Naive B cell (primary cell): Measurements from ENCODE around the gene SUMO2. TPM values are rescaled to one million over a fixed set of nuclear protein-coding genes. Genes with fewer than 3 reads are reported as not detected.
"Not testable (repeated sequence)": the region's sequence is repeated elsewhere in the genome, so short reads cannot be mapped to it uniquely, and the experiment has no call there.

ENCODE experiments used
- ATAC-seq, 2 donors: fragments of 150-1000 bp; cut with Tn5 transposase; 2 replicates each; pipeline ENCODE4 v1.10.0; 2021; ENCODE audit warnings: low read depth in 2 of 2, mild to moderate bottlenecking in 2 of 2, moderate library complexity in 2 of 2
- DNase-seq: peaks from one replicate; pipeline ENCODE4 v3.0.0; 2022
- H3K27ac Mint-ChIP-seq, 6 donors: one replicate each; pipeline ENCODE4 v1.8.0; 2020 to 2022; ENCODE audit warnings: mild to moderate bottlenecking in 6 of 6, mixed read lengths in 6 of 6, moderate library complexity in 5 of 6, inconsistent platforms in 2 of 6
- H3K27me3 Mint-ChIP-seq, 3 donors: one replicate each; pipeline ENCODE4 v1.8.0; 2021 to 2022; ENCODE audit warnings: mixed read lengths in 3 of 3, mild to moderate bottlenecking in 1 of 3
- H3K36me3 Mint-ChIP-seq, 2 donors: one replicate each; pipeline ENCODE4 v1.8.0; 2020 to 2022; ENCODE audit warnings: mixed read lengths in 2 of 2, inconsistent platforms in 1 of 2, mild to moderate bottlenecking in 1 of 2
- H3K4me1 Mint-ChIP-seq, 3 donors: one replicate each; pipeline ENCODE4 v1.8.0; 2020 to 2022; ENCODE audit warnings: mixed read lengths in 3 of 3, inconsistent platforms in 1 of 3, mild to moderate bottlenecking in 1 of 3, moderate library complexity in 1 of 3
- H3K4me3 Mint-ChIP-seq, 8 donors: one replicate each; pipeline ENCODE4 v1.8.0; 2020 to 2022; ENCODE audit warnings: mild to moderate bottlenecking in 8 of 8, mixed read lengths in 8 of 8, moderate library complexity in 8 of 8, inconsistent platforms in 2 of 8
- H3K9me3 Mint-ChIP-seq, 7 donors: one replicate each; pipeline ENCODE4 v1.8.0; 2020 to 2022; ENCODE audit warnings: mixed read lengths in 7 of 7, mild to moderate bottlenecking in 5 of 7, inconsistent platforms in 2 of 7, moderate library complexity in 1 of 7
- polyA plus RNA-seq, 6 donors: library from polyadenylated mRNA; unstranded; fragments of 300-500 nt; fragmentation: Illumina TruSeq; gene quantifications; one replicate each; pipeline ENCODE4 v1.2.3, GENCODE V29; 2021; ENCODE audit warnings: low read depth in 6 of 6

SUMO2 gene
- polyA plus RNA-seq, 6 donors from 2014 or later, result 260 to 424 (median 363) TPM

DNA sequence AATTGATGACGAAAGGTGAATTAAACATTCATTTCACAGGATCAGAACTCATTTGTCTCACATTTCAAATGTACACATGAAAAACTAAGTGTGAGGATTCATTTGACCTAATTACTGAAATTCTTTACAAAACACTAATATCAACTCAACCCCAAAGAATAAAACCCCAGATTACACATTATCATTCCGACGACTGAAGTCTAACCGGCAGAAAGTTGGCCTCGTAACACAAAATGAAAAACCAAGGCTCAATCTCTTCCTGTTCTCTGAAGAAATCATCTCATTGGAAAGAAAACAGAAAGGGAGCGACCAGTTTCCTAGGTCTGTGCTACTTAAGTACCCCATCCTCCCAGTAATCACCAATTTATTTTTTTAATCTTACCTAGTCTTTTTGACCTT is 30.2 kb downstream of the SUMO2 start:
- Mint-ChIP-seq H3K4me3 (peak overlapping the region in 6 of 8 donors; percentile 87 to 95 (median 93)), H3K27me3 (no peaks in the 10 kb centered on the region), H3K27ac (no peak overlapping the region), H3K9me3 (no peaks in the 10 kb centered on the region), H3K4me1 (peaks cover 27 to 39% (median 32%) of the 10 kb centered on the region in 3 donors), H3K36me3 (no peaks in the 10 kb centered on the region)
- ATAC-seq (no peak), DNase-seq (no peak)

GRCh38 chr17:75151930-75152329 is 30.8 kb downstream of the SUMO2 start:
- Mint-ChIP-seq H3K4me3 (peak overlapping the region in 2 of 8 donors; percentile 35 to 87), H3K9me3 (no peaks in the 10 kb centered on the region), H3K27ac (peak overlapping the region in 1 of 6 donors; percentile 27), H3K4me1 (peaks cover 26 to 33% (median 32%) of the 10 kb centered on the region in 3 donors), H3K36me3 (peaks cover 2 to 6% of the 10 kb centered on the region in 2 donors), H3K27me3 (no peaks in the 10 kb centered on the region)
- DNase-seq (no peak), ATAC-seq (no peak)

DNA sequence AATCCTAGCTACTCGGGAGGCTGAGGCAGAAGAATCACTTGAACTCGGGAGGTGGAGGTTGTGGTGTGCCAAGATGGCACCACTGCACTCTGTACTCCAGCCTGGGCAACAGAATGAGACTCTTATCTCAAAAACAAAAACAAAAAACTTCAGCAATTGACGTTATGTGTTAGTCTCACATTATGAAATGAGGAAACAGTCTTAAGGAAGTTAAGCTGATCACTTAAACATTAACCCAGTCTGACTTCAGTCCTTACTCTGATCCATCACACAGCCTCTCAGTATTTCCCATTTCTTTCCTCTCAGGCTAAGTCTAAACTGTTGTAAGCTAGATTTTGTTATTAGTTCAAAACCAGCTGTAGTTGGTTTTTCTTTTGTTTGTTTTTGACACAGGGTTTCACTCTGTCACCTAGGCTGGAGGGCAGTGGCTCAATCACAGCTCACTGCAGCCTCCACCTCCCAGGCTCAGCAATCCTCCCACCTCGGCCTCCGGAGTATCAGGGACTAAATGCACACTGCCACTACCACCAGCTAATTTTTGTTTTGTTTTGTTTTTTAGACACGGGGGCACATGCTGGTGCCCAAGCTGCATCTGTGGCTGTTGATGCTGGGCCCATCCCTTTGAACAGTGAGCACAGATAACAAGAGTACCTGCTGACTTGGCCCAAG is 34.7 kb downstream of the SUMO2 start:
- DNase-seq, result no peak
- ATAC-seq, result peak in 1 of 2 donors; percentile 25
- H3K4me1 Mint-ChIP-seq, result peaks cover 9 to 18% (median 12%) of the 10 kb centered on the region in 3 donors
- peak overlapping the region in 1 of 6 donors; percentile 10 for H3K27ac Mint-ChIP-seq
- H3K36me3 Mint-ChIP-seq, result peaks cover 3 to 9% of the 10 kb centered on the region in 2 donors
- H3K9me3 Mint-ChIP-seq, result no peaks in the 10 kb centered on the region
- no peak overlapping the region for H3K4me3 Mint-ChIP-seq
- no peaks in the 10 kb centered on the region for H3K27me3 Mint-ChIP-seq

GRCh38 chr17:75146592-75146991 is 36.2 kb downstream of the SUMO2 start:
- peak overlapping the region in 1 of 6 donors; percentile 57 for H3K27ac Mint-ChIP-seq
- H3K36me3 Mint-ChIP-seq, result peaks cover 3 to 9% of the 10 kb centered on the region in 2 donors
- ATAC-seq (no peak), DNase-seq (no peak)
- H3K4me3 Mint-ChIP-seq, result no peak overlapping the region
- H3K4me1 Mint-ChIP-seq, result peaks cover 3 to 9% (median 4%) of the 10 kb centered on the region in 3 donors
- no peaks in the 10 kb centered on the region for H3K9me3 Mint-ChIP-seq
- H3K27me3 Mint-ChIP-seq, result no peaks in the 10 kb centered on the region

DNA sequence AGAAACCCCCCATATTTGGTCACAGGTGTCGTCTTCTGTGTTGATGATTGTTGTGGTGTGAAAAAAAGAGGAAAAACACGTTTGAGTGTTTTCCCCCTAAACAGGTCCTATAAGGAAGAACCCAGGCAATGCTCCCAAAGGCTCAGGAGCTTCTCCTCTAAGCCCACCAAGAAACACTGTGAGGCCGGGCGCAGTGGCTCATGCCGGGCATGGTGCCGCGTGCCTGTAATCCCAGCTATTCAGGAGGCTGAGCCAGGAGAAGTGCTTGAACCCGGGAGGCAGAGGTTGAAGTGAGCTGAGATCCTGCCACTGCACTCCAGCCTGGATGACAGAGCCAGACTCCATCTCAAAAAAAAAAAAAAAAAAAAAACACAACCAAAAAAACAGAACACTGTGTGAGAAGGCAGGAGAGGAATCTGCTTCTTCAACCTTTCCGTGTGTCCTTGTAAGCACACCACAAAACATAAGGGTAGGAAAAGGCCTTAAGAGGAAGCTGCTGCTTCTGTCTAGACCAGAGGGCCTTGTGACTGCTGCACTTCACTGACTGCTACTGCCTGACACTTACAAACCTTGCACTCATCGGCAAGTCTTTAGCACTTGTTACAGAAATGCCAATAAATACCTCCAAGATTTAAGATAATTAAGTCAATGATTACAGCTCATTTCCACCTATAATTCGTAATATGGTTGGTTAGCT is 37.8 kb downstream of the SUMO2 start:
- peak overlapping the region in 1 of 6 donors; percentile 35 for H3K27ac Mint-ChIP-seq
- no peak overlapping the region for H3K4me3 Mint-ChIP-seq
- no peaks in the 10 kb centered on the region for H3K9me3 Mint-ChIP-seq
- H3K27me3 Mint-ChIP-seq, result no peaks in the 10 kb centered on the region
- ATAC-seq (no peak), DNase-seq (no peak)
- H3K36me3 Mint-ChIP-seq, result peaks cover 3 to 9% of the 10 kb centered on the region in 2 donors
- H3K4me1 Mint-ChIP-seq, result peaks cover 11 to 22% (median 18%) of the 10 kb centered on the region in 3 donors

GRCh38 chr17:75142236-75142971 is 40.4 kb downstream of the SUMO2 start:
- H3K9me3 Mint-ChIP-seq, result no peaks in the 10 kb centered on the region
- ATAC-seq (no peak), DNase-seq (no peak)
- no peaks in the 10 kb centered on the region for H3K27me3 Mint-ChIP-seq
- H3K27ac Mint-ChIP-seq, result peak overlapping the region in 2 of 6 donors; percentile 47 to 51
- H3K4me1 Mint-ChIP-seq, result peaks cover 7 to 22% (median 18%) of the 10 kb centered on the region in 3 donors
- peak overlapping the region in 1 of 8 donors; percentile 30 for H3K4me3 Mint-ChIP-seq
- H3K36me3 Mint-ChIP-seq, result peaks cover 3 to 8% of the 10 kb centered on the region in 2 donors

GRCh38 chr17:75138519-75138918 is 44.2 kb downstream of the SUMO2 start:
- Mint-ChIP-seq H3K4me3 (no peak overlapping the region), H3K27ac (no peak overlapping the region), H3K36me3 (no peaks in the 10 kb centered on the region), H3K9me3 (no peaks in the 10 kb centered on the region), H3K27me3 (no peaks in the 10 kb centered on the region), H3K4me1 (peaks cover 7 to 24% (median 17%) of the 10 kb centered on the region in 3 donors)
- no peak for ATAC-seq
- DNase-seq, result no peak

GRCh38 chr17:75137762-75138161 is 45.0 kb downstream of the SUMO2 start:
- H3K27me3 Mint-ChIP-seq, H3K9me3 Mint-ChIP-seq, H3K4me3 Mint-ChIP-seq, ATAC-seq, DNase-seq, H3K36me3 Mint-ChIP-seq: not testable (repeated sequence)
- peak overlapping the region in 1 of 6 donors; percentile 78 for H3K27ac Mint-ChIP-seq
- peaks cover 7 to 26% (median 17%) of the 10 kb centered on the region in 3 donors for H3K4me1 Mint-ChIP-seq

DNA sequence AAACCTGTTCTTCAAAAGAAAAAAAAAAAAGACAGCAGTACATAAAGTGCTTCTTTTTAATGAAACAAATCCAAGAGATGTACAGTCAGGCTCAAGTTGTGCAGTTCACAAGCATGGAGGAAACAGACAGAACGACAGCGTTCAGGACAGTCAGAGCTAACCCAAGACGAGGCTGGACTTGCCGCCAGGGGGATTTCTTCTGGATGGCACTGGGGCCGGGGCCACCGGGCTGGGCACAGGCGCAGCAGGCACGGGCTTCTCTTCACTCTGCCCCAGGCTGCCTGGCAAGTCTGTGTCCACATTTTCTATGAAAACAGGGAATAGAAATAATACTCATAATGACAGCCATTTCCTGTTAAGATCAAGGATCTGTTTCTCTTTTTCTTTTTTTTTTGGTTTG is 46.8 kb downstream of the SUMO2 start:
- ATAC-seq (no peak), DNase-seq (no peak)
- Mint-ChIP-seq H3K27ac (peak overlapping the region in 3 of 6 donors; percentile 4 to 91 (median 84)), H3K27me3 (no peaks in the 10 kb centered on the region), H3K36me3 (no peaks in the 10 kb centered on the region), H3K4me3 (peak overlapping the region in 1 of 8 donors; percentile 52), H3K4me1 (peaks cover 5 to 27% (median 14%) of the 10 kb centered on the region in 3 donors), H3K9me3 (no peaks in the 10 kb centered on the region)

DNA sequence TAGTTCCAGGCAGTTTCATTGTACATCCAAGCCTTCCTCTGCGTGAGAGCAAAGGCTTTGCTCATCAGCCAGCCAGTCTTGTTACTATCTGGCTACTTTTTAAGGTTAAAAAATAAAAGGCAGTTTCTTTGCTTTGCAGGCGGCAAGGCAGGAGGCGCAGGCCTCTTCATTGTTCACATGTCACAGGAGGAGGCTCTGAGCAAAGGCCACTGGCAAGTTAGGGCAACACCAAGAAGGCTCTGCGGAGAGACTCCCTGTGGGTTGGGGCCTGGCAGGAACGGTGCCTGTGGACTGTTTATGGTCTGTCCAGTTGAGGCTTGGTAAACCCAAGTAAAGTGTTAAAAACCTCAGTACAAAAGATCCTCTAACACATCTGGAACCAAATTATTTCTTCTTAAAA is 47.3 kb downstream of the SUMO2 start:
- Mint-ChIP-seq H3K27ac (peak overlapping the region in 3 of 6 donors; percentile 4 to 37 (median 19)), H3K4me1 (peaks cover 7 to 26% (median 14%) of the 10 kb centered on the region in 3 donors), H3K27me3 (no peaks in the 10 kb centered on the region), H3K9me3 (no peaks in the 10 kb centered on the region), H3K36me3 (peaks cover 0 to 3% of the 10 kb centered on the region in 2 donors), H3K4me3 (peak overlapping the region in 1 of 8 donors; percentile 52)
- no peak for ATAC-seq
- no peak for DNase-seq

DNA sequence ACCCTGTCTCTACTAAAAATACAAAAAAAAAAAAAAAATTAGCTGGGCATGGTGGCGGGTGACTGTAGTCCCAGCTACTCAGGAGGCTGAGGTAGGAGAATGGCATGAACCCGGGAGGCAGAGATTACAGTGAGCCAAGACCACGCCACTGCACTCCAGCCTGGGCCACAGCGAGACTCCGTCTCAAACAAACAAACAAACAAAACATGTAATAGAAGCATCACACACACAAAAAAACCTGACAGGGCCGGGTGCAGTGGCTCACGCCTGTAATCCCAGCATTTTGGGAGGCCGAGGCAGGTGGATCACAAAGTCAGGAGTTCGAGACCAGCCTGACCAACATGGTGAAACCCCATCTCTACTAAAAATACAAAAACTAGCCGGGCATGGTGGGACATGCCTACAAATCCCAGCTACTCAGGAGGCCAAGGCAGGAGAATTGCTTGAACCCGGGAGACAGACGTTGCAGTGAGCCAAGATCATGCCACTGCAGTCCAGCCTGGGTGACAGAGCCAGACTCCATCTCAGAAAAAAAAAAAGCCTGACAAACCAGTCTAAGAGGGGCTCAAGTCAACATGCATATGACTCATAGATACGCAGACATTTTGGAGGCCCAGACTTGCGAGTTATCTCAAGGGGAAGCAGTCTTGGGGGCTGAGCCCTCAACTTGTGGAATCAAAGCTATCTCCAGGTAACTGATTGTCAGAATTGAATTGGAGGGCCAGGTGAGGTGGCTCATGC is 49.0 kb downstream of the SUMO2 start:
- Mint-ChIP-seq H3K4me3 (peak overlapping the region in 2 of 8 donors; percentile 32 to 80), H3K27ac (peak overlapping the region in 3 of 6 donors; percentile 18 to 88 (median 67)), H3K4me1 (peaks cover 10 to 29% (median 27%) of the 10 kb centered on the region in 3 donors)
- not testable (repeated sequence) for DNase-seq, H3K9me3 Mint-ChIP-seq, ATAC-seq, H3K36me3 Mint-ChIP-seq, H3K27me3 Mint-ChIP-seq

GRCh38 chr17:75133001-75133400 is 49.8 kb downstream of the SUMO2 start:
- peak overlapping the region in 3 of 6 donors; percentile 18 to 84 (median 41) for H3K27ac Mint-ChIP-seq
- H3K27me3 Mint-ChIP-seq, result no peaks in the 10 kb centered on the region
- ATAC-seq, result no peak
- H3K4me3 Mint-ChIP-seq, result peak overlapping the region in 4 of 8 donors; percentile 21 to 89 (median 62)
- DNase-seq, result no peak
- peaks cover 10 to 34% (median 31%) of the 10 kb centered on the region in 3 donors for H3K4me1 Mint-ChIP-seq
- no peaks in the 10 kb centered on the region for H3K9me3 Mint-ChIP-seq
- peaks cover 0 to 6% of the 10 kb centered on the region in 2 donors for H3K36me3 Mint-ChIP-seq
